ENCODE measurements around the gene SENP8.
"Not testable (repeated sequence)": the region's sequence is repeated elsewhere in the genome, so short reads cannot be mapped to it uniquely, and the experiment has no call there.

GRCh38 chr15:72100551-72100950 is 17.7 kb upstream of the SENP8 start:
- TF ChIP-seq MXD3 (CRISPR knock-in tag; IDR thresholded peaks at IDR 0.05); MXI1 (IDR thresholded peaks at IDR 0.05; ENCODE audit: borderline replicate concordance, low read depth, low read length); REL (CRISPR knock-in tag; conservative IDR thresholded peaks at IDR 0.05): not testable (repeated sequence)

Data from HepG2 (cell line).